NCI-H2081 (cell line): ENCODE measurements around the gene DCDC1.

ENCODE experiments used
- DNase-seq, 2 experiments: peaks; one replicate each; lab custom pipeline; 2025; lab: John Stamatoyannopoulos, UW

Gene DCDC1

GRCh38 chr11:30908857-30909256 lies 460.7 kb downstream of the DCDC1 start:
- no peak for DNase-seq

GRCh38 chr11:30908272-30908671 lies 461.3 kb downstream of the DCDC1 start:
- DNase-seq = no peak

- no peak for DNase-seq
These were observed 466.6 kb downstream of the DCDC1 start for GRCh38 chr11:30902929-30903328.

- DNase-seq = no peak
These were observed 474.5 kb downstream of the DCDC1 start for GRCh38 chr11:30895046-30895445.

- DNase-seq = peak in 1 of 2 experiments; percentile 6
These were observed 476.2 kb downstream of the DCDC1 start for GRCh38 chr11:30893318-30893717.

- no peak for DNase-seq
These were observed 480.3 kb downstream of the DCDC1 start for GRCh38 chr11:30889143-30889794.

GRCh38 chr11:30879322-30880005 lies 490.1 kb downstream of the DCDC1 start:
- peak; percentile 74 to 93 for DNase-seq

GRCh38 chr11:30878400-30878799 lies 491.1 kb downstream of the DCDC1 start:
- no peak for DNase-seq

- peak in 1 of 2 experiments; percentile 10 for DNase-seq
These were observed 492.7 kb downstream of the DCDC1 start for GRCh38 chr11:30876663-30877396.

GRCh38 chr11:30876228-30876627 lies 493.3 kb downstream of the DCDC1 start:
- DNase-seq = no peak

- no peak for DNase-seq
These were observed 493.7 kb downstream of the DCDC1 start for GRCh38 chr11:30875806-30876205.

- no peak for DNase-seq
These were observed 495.5 kb downstream of the DCDC1 start for GRCh38 chr11:30873924-30874610.

- peak; percentile 36 to 60 for DNase-seq
These were observed 500.9 kb downstream of the DCDC1 start for GRCh38 chr11:30868626-30869081.

- DNase-seq = no peak
These were observed 506.3 kb downstream of the DCDC1 start for GRCh38 chr11:30863209-30863608.

- no peak for DNase-seq
These were observed 508.0 kb downstream of the DCDC1 start for GRCh38 chr11:30861531-30861930.

GRCh38 chr11:30861064-30861463 lies 508.5 kb downstream of the DCDC1 start:
- no peak for DNase-seq

- DNase-seq = no peak
These were observed 509.4 kb downstream of the DCDC1 start for GRCh38 chr11:30860146-30860545.

GRCh38 chr11:30859669-30860068 lies 509.9 kb downstream of the DCDC1 start:
- DNase-seq = no peak

- no peak for DNase-seq
These were observed 514.0 kb downstream of the DCDC1 start for GRCh38 chr11:30855383-30856006.

- DNase-seq = peak; percentile 20 to 26
These were observed 516.1 kb downstream of the DCDC1 start for GRCh38 chr11:30853439-30853838.

GRCh38 chr11:30852645-30853044 lies 516.9 kb downstream of the DCDC1 start:
- DNase-seq = no peak

GRCh38 chr11:30852091-30852490 lies 517.4 kb downstream of the DCDC1 start:
- DNase-seq = no peak
